Fibroblast of villous mesenchyme (primary cell): ENCODE results near the gene ZBTB25. TPM values are rescaled to one million over a fixed set of nuclear protein-coding genes. Genes with fewer than 3 reads are reported as not detected.
A peak's percentile ranks its signal among the peaks of the same experiment; 100 is the strongest.

Experiments used
- DNase-seq: peaks from one replicate; pipeline ENCODE4 v3.0.0-alpha.2; 2010; ENCODE audit warnings: low read depth
- H3K4me3 ChIP-seq: 2 replicates; pipeline ENCODE4 v1.5.1; 2011; ENCODE audit warnings: low read depth, mild to moderate bottlenecking, low read length
- CTCF ChIP-seq: IDR thresholded peaks from 2 replicates; pipeline ENCODE4 v1.5.1; 2012; ENCODE audit warnings: low read depth, mild to moderate bottlenecking, low read length; ENCODE audit not compliant: insufficient read depth
- total RNA-seq: library from RNA; depleted of rRNA; stranded (reverse); fragments of >200 nt; gene quantifications from 2 replicates; pipeline ENCODE4 v1.2.3, GENCODE V29; 2012

ZBTB25 gene
- total RNA-seq, 1 donor = 8.6 TPM

- no peak for TF ChIP-seq CTCF
- no peak for DNase-seq
- H3K4me3 ChIP-seq = peak overlapping the region; percentile 85
Measured at GRCh38 chr14:64541972-64542835, 38.6 kb upstream of the ZBTB25 start.

- DNase-seq = peak; percentile 64
- no peak for TF ChIP-seq CTCF
- H3K4me3 ChIP-seq = peak overlapping the region; percentile 85
Measured at GRCh38 chr14:64541261-64541971, 37.8 kb upstream of the ZBTB25 start.

GRCh38 chr14:64540208-64541202 lies 36.9 kb upstream of the ZBTB25 start, which contains the start of gene HSPA2:
Gene HSPA2, plus strand, starts transcription at chr14:64540741. Its CDS starts 109 bp downstream, at chr14:64540850.
- peak; percentile 84 for TF ChIP-seq CTCF
- peak; percentile 100 for DNase-seq
- peak within 1 kb of the TSS; percentile 85 for H3K4me3 ChIP-seq

GRCh38 chr14:64536488-64537245 lies 33.0 kb upstream of the ZBTB25 start:
- DNase-seq = peak; percentile 72
- no peak for TF ChIP-seq CTCF
- H3K4me3 ChIP-seq = no peak overlapping the region

- DNase-seq = no peak
- no peak overlapping the region for H3K4me3 ChIP-seq
- no peak for TF ChIP-seq CTCF
Measured at GRCh38 chr14:64531567-64531966, 27.9 kb upstream of the ZBTB25 start.

- no peak overlapping the region for H3K4me3 ChIP-seq
- no peak for DNase-seq
- no peak for TF ChIP-seq CTCF
Measured at GRCh38 chr14:64525354-64525753, 21.7 kb upstream of the ZBTB25 start.
